KMS-11 (cell line): ENCODE measurements around the gene ABHD17C.

Source experiments
- H2AFZ ChIP-seq: fragments of 200-600 bp; sonication (generic); 2 replicates; pipeline ENCODE4 v1.6.1; 2016; ENCODE audit warnings: antibody characterized with exemption, mixed run types, low read depth
- H3K27ac ChIP-seq: fragments of 200-600 bp; sonication (generic); 2 replicates; pipeline ENCODE4 v1.6.1; 2016; ENCODE audit warnings: mild to moderate bottlenecking, mixed run types
- H3K27me3 ChIP-seq: fragments of 200-600 bp; sonication (generic); 2 replicates; pipeline ENCODE4 v1.6.1; 2017; ENCODE audit warnings: mild to moderate bottlenecking, low read depth, mixed run types, moderate library complexity; ENCODE audit not compliant: insufficient read depth
- H3K36me3 ChIP-seq: fragments of 200-600 bp; sonication (generic); 2 replicates; pipeline ENCODE4 v1.6.1; 2017; ENCODE audit warnings: mild to moderate bottlenecking, mixed run types; ENCODE audit not compliant: insufficient read depth
- H3K4me1 ChIP-seq: fragments of 200-600 bp; sonication (generic); 2 replicates; pipeline ENCODE4 v1.6.1; 2016; ENCODE audit warnings: mild to moderate bottlenecking, low read depth, mixed run types; ENCODE audit not compliant: poor library complexity, severe bottlenecking
- H3K4me2 ChIP-seq: fragments of 200-600 bp; sonication (generic); 2 replicates; pipeline ENCODE4 v1.7.0; 2016; ENCODE audit warnings: mild to moderate bottlenecking, mixed run types
- H3K4me3 ChIP-seq: fragments of 200-600 bp; sonication (generic); IDR thresholded peaks from 2 replicates; pipeline ENCODE4 v1.6.1; 2017; ENCODE audit warnings: low read depth, low read length, mixed read lengths; ENCODE audit not compliant: insufficient read depth
- H3K79me2 ChIP-seq: fragments of 200-600 bp; sonication (generic); 2 replicates; pipeline ENCODE4 v1.6.1; 2016; ENCODE audit warnings: low read depth, mixed run types; ENCODE audit not compliant: insufficient read depth
- H3K9ac ChIP-seq: fragments of 200-600 bp; sonication (generic); 2 replicates; pipeline ENCODE4 v1.6.1; 2016; ENCODE audit warnings: mild to moderate bottlenecking, mixed run types
- H4K20me1 ChIP-seq: fragments of 200-600 bp; sonication (generic); 2 replicates; pipeline ENCODE4 v1.6.1; 2016; ENCODE audit warnings: mild to moderate bottlenecking, mixed run types; ENCODE audit not compliant: insufficient read depth
- CTCF ChIP-seq: fragments of 200-600 bp; sonication (generic); conservative IDR thresholded peaks from 2 replicates; pipeline ENCODE4 v1.6.1; 2017; ENCODE audit warnings: low read depth, mild to moderate bottlenecking, antibody characterized with exemption, low read length, moderate library complexity, mixed read lengths

The ABHD17C gene

DNA sequence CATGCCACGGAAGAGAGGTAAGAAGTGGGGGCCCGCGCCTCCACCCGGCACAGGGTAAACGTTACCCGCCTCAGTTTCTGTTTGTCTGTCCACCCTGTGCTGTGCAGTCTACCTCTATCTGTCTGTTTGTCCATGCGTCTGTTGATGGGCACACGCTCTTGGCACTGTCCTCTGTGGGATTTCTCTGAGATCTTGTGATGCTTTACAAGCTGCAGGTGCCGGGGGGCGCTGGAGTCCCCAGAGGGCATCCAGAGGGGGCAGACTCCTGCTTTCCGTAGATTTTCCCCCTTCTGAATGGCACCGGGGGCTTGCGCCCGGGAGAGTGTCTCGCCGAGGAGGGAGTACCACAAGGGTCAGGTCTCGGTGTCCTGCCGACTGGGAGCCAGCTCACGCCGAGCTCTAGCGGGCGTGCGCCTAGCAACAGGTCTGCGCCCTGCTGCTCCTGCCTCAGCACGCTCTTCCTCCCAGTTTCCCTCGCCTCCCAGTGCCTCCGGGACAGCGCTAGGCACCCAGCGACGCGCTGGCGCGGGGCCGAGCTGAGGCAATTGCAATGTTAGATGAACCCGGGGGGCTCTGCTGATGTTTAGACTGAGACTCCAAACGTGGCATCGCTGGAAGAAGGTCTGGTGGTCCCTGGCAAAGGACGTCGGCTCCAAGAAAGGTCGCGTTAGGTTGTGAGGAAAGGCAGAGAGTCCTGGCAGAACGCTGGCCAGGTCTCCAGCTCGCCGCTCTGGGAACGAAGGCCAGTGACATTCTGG lies 84.7 kb downstream of the ABHD17C start:
- Histone ChIP-seq H3K36me3 (no peaks in the 10 kb centered on the region), H3K79me2 (no peaks in the 10 kb centered on the region), H4K20me1 (no peaks in the 10 kb centered on the region), H3K27me3 (no peaks in the 10 kb centered on the region), H3K4me1 (no peaks in the 10 kb centered on the region), H3K27ac (no peak overlapping the region), H3K9ac (no peak overlapping the region), H3K4me2 (peak overlapping the region; percentile 56), H3K4me3 (no peak overlapping the region), H2AFZ (peak overlapping the region; percentile 65; the same call in 1 of the 2 replicates)
- no peak for TF ChIP-seq CTCF

DNA sequence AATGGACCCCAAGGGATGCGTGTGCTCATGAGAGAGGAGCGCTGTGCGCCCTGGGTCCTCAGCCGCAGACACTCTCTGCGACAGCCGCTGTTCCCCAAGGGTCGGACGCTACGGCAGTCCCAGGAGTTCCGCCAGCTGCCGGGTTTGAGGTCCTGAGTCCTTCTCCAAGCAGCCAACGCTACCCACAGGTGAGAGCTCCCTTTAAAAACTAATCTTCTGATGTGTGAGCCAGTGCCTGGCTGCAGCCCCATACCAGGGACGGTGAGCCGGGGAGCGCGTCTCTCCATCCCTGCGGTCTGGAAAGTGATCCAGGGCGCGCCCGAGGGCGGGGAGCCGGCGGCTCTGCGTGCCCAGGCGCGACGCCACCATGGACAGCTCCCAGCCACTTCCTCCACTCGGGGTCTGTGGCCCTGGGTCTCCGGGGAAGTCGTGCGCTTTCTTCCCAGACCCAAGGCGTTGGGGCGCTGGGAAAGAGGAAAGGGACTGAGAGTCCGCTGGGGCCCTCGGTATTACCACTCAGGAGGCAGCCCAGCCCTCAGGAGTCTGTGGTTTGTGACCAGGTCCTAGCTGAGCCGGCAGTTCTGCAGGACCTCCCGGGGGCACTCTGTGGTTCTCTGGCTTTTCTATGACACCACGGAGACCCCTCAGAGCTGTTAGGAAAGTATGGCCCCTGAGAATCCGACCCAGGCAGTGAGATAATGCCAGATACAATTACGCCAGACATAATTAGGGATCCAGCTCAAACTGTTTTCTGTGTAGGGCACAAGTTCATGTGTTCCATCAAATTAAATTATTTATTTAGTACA lies 85.5 kb downstream of the ABHD17C start:
- Histone ChIP-seq H3K79me2 (no peaks in the 10 kb centered on the region), H3K9ac (no peak overlapping the region), H3K27ac (no peak overlapping the region), H3K4me3 (no peak overlapping the region), H3K4me2 (no peak overlapping the region), H3K27me3 (no peaks in the 10 kb centered on the region), H2AFZ (no peak overlapping the region), H3K36me3 (no peaks in the 10 kb centered on the region), H3K4me1 (no peaks in the 10 kb centered on the region), H4K20me1 (no peaks in the 10 kb centered on the region)
- TF ChIP-seq CTCF, result no peak

- no peak for TF ChIP-seq CTCF
- Histone ChIP-seq H3K4me3 (no peak overlapping the region), H3K36me3 (no peaks in the 10 kb centered on the region), H3K4me2 (no peak overlapping the region), H2AFZ (no peak overlapping the region), H4K20me1 (no peaks in the 10 kb centered on the region), H3K9ac (no peak overlapping the region), H3K27me3 (no peaks in the 10 kb centered on the region), H3K4me1 (no peaks in the 10 kb centered on the region), H3K27ac (no peak overlapping the region), H3K79me2 (no peaks in the 10 kb centered on the region)
Measured at GRCh38 chr15:80783260-80783659, 88.2 kb downstream of the ABHD17C start.

DNA sequence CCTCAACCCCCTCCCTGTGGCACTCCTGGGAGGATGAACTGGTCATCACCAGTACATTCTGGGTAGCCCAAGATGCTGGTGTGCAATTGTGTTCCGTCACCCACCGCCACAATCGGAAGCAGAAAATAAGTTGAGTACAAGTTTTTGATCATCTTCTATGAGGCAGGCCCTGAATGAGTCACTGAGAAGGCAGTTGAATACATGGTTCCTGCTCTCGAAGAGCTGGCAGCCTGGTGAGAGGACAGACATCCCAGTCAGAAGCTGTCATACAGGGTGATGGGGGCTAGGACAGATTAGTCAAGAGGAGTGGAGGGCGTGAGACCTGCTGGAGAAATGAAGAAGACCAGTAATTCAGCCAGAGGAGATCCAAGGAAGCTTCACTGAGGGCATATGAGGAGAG lies 90.2 kb downstream of the ABHD17C start:
- H3K4me1 ChIP-seq, result no peaks in the 10 kb centered on the region
- no peak for TF ChIP-seq CTCF
- H3K79me2 ChIP-seq, result no peaks in the 10 kb centered on the region
- H3K9ac ChIP-seq, result no peak overlapping the region
- H3K4me2 ChIP-seq, result no peak overlapping the region
- no peaks in the 10 kb centered on the region for H3K36me3 ChIP-seq
- H4K20me1 ChIP-seq, result no peaks in the 10 kb centered on the region
- H3K27me3 ChIP-seq, result no peaks in the 10 kb centered on the region
- no peak overlapping the region for H3K4me3 ChIP-seq
- no peak overlapping the region for H2AFZ ChIP-seq
- H3K27ac ChIP-seq, result no peak overlapping the region
